ENCODE results near the gene CCNJL.

CCNJL gene

GRCh38 chr5:160297776-160298175 lies 14.6 kb downstream of the CCNJL start:
- TF ChIP-seq, protein P1, sequence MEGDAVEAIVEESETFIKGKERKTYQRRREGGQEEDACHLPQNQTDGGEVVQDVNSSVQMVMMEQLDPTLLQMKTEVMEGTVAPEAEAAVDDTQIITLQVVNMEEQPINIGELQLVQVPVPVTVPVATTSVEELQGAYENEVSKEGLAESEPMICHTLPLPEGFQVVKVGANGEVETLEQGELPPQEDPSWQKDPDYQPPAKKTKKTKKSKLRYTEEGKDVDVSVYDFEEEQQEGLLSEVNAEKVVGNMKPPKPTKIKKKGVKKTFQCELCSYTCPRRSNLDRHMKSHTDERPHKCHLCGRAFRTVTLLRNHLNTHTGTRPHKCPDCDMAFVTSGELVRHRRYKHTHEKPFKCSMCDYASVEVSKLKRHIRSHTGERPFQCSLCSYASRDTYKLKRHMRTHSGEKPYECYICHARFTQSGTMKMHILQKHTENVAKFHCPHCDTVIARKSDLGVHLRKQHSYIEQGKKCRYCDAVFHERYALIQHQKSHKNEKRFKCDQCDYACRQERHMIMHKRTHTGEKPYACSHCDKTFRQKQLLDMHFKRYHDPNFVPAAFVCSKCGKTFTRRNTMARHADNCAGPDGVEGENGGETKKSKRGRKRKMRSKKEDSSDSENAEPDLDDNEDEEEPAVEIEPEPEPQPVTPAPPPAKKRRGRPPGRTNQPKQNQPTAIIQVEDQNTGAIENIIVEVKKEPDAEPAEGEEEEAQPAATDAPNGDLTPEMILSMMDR (conservative IDR thresholded peaks at IDR 0.05; ENCODE audit: low read depth) = no peak
- no peak overlapping the region for H3K27ac ChIP-seq
- ChIA-PET CTCF (no interaction called here), POLR2A (ENCODE audit: low non-redundant PET) (no interaction called here)
- no peak for DNase-seq (ENCODE audit: low spot score)

DNA sequence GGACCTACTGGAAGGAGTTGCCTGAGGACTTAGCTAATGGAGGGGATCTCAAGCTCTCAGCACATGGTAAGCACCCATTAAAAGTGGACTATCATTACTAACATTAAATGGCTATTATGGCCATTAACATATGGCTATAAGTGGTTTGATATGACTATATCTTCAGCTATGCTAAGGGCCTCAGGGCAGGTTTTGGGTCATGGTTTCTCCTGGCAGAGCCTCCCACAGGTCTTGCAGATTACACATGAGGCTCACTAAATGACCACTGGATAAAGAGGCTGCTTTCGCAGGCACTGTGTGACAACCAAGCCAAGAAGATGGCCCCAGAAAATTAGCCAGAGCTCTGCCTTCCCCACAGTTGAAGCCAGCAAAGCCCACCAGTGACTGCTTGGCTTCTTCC lies 15.4 kb downstream of the CCNJL start:
- DNase-seq (ENCODE audit: low spot score) = no peak
- POLR2A ChIA-PET (ENCODE audit: low non-redundant PET) = no interaction called here
- H3K27ac ChIP-seq = no peak overlapping the region
- TF ChIP-seq, protein P1 (conservative IDR thresholded peaks at IDR 0.05; ENCODE audit: low read depth) = no peak
- CTCF ChIA-PET = interaction anchor here (0.8 kb wide), 1 partner anchor 28 kb away, joined by 4 read pairs; no protein-coding TSS in a partner anchor

- no peak for DNase-seq (ENCODE audit: low spot score)
- H3K27ac ChIP-seq = no peak overlapping the region
- POLR2A ChIA-PET (ENCODE audit: low non-redundant PET) = no interaction called here
- CTCF ChIA-PET = interaction anchor here (0.8 kb wide), 1 partner anchor 27 kb away, joined by 4 read pairs; no protein-coding TSS in a partner anchor
- TF ChIP-seq, protein P1 (conservative IDR thresholded peaks at IDR 0.05; ENCODE audit: low read depth) = no peak
Measured at GRCh38 chr5:160296496-160296895, 15.9 kb downstream of the CCNJL start.

GRCh38 chr5:160293901-160294561 lies 18.3 kb downstream of the CCNJL start:
- ChIA-PET CTCF (no interaction called here), POLR2A (ENCODE audit: low non-redundant PET) (no interaction called here)
- TF ChIP-seq, protein P1 (conservative IDR thresholded peaks at IDR 0.05; ENCODE audit: low read depth) = no peak
- no peak for DNase-seq (ENCODE audit: low spot score)
- H3K27ac ChIP-seq = no peak overlapping the region

DNA sequence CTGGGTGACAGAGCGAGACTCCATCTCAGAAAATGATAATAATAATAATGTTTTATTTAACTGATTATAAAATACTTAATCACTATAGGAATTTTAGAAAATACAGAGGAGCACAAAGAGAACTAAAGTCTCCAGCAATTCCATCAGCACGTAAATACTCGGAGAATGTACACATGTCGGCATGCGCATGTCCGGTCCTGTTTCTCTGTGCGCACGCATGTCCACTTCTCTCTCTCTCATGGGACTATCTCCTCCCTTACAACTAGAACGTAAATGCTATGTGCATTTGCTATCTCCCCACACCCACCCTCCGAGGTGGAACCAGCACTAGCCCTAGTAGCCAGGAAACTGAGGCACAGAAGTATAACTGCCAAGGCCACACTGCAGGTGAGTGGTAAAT lies 19.0 kb downstream of the CCNJL start:
- CTCF ChIA-PET = no interaction called here
- H3K27ac ChIP-seq = no peak overlapping the region
- POLR2A ChIA-PET (ENCODE audit: low non-redundant PET) = no interaction called here
- DNase-seq (ENCODE audit: low spot score) = no peak
- TF ChIP-seq, protein P1 (conservative IDR thresholded peaks at IDR 0.05; ENCODE audit: low read depth) = no peak

DNA sequence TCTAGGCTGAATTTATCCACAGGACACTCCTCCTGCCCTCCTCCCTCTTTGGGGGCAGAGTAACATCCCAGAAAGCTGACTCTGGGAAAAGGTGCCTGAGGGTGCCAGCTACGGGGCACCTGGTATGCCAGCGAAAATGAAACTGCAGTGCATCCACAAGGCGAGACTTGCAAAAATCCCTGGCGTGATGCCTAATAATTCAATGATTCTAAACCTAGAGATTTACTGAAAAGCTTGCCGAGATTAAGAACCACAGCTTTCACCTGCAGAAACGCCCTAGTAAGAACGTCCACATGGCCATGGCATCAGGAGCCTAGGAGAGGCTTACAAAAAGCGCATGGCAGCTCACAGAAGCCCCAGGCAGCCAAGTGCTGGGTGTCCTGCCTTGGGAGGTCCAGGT lies 20.9 kb downstream of the CCNJL start:
- TF ChIP-seq, protein P1 (conservative IDR thresholded peaks at IDR 0.05; ENCODE audit: low read depth) = no peak
- ChIA-PET CTCF (interaction anchor here (0.7 to 0.8 kb wide), 2 partner anchors 21 to 270 kb away, joined by 4 to 5 read pairs; partner anchors contain the start of gene CCNJL), POLR2A (ENCODE audit: low non-redundant PET) (no interaction called here)
- peak overlapping the region; percentile 68 for H3K27ac ChIP-seq
- peak; percentile 93 for DNase-seq (ENCODE audit: low spot score)
